Caco-2 (cell line): Measurements from ENCODE around the gene NIM1K. TPM values are rescaled to one million over a fixed set of nuclear protein-coding genes. Genes with fewer than 3 reads are reported as not detected.

ENCODE experiments used
- BruUV-seq: library from RNA; stranded (reverse); fragments of 400-500 nt; replicated peaks from 2 replicates; lab custom pipeline; 2021; lab: Mats Ljungman, UMichigan
- CTCF ChIA-PET: fragments of 300-600 bp; sonication (Branson Sonifier 250); formaldehyde crosslinking; loops from one replicate; lab custom pipeline; 2022; ENCODE audit warnings: antibody characterized with exemption; lab: Charles Lee
- POLR2A ChIA-PET: fragments of 300-600 bp; sonication (Branson Sonifier 250); formaldehyde crosslinking; loops from one replicate; lab custom pipeline; 2022; ENCODE audit warnings: antibody characterized with exemption; lab: Charles Lee
- DNase-seq, 2 experiments: peaks; one replicate each; pipeline versions ENCODE4 v3.0.0 to v3.0.0-alpha.2; 2020 to 2022
- H3K27me3 ChIP-seq: replicated peaks from 2 replicates; pipeline ENCODE4 v1.6.0; 2011; ENCODE audit warnings: low read length; ENCODE audit not compliant: control insufficient read depth, insufficient read depth
- H3K36me3 ChIP-seq: 2 replicates; pipeline ENCODE4 v1.5.1; 2011; ENCODE audit warnings: low read length; ENCODE audit not compliant: control insufficient read depth, insufficient read depth
- H3K4me1 ChIP-seq: fragments of 250-450 bp; sonication (Bioruptor Pico); 2 replicates; pipeline ENCODE4 v1.5.1; 2020; ENCODE audit warnings: mild to moderate bottlenecking
- H3K4me3 ChIP-seq: 2 replicates; pipeline ENCODE4 v1.5.1; 2011; ENCODE audit warnings: low read depth, mild to moderate bottlenecking, control low read depth, low read length
- H3K9me3 ChIP-seq: fragments of 250-450 bp; sonication (Bioruptor Pico); 2 replicates; pipeline ENCODE4 v1.5.1; 2020; ENCODE audit warnings: mild to moderate bottlenecking, moderate library complexity
- H3K27ac Mint-ChIP-seq: one replicate; pipeline ENCODE4 v1.8.0; 2022; ENCODE audit warnings: mixed read lengths; ENCODE audit not compliant: unreplicated experiment
- H3K27me3 Mint-ChIP-seq: one replicate; pipeline ENCODE4 v1.8.0; 2022; ENCODE audit warnings: mixed read lengths; ENCODE audit not compliant: insufficient read depth, unreplicated experiment
- H3K36me3 Mint-ChIP-seq: one replicate; pipeline ENCODE4 v1.8.0; 2022; ENCODE audit warnings: mild to moderate bottlenecking, mixed read lengths; ENCODE audit not compliant: insufficient read depth, unreplicated experiment
- H3K4me1 Mint-ChIP-seq: one replicate; pipeline ENCODE4 v1.8.0; 2022; ENCODE audit warnings: low read depth, mixed read lengths; ENCODE audit not compliant: unreplicated experiment
- H3K4me3 Mint-ChIP-seq: one replicate; pipeline ENCODE4 v1.8.0; 2022; ENCODE audit warnings: mild to moderate bottlenecking, moderate library complexity, mixed read lengths; ENCODE audit not compliant: unreplicated experiment
- H3K9me3 Mint-ChIP-seq: one replicate; pipeline ENCODE4 v1.8.0; 2022; ENCODE audit warnings: mixed read lengths; ENCODE audit not compliant: unreplicated experiment
- CTCF ChIP-seq, 2 experiments: fragments of 200-600 bp in 1 of 2; IDR thresholded peaks; 1 replicate in 1 of 2; 2 replicates in 1 of 2; pipeline versions ENCODE4 v1.5.1 to v1.8.0; 2011 to 2022; ENCODE audit warnings: antibody characterized with exemption in 1 of 2, control low read depth in 1 of 2, inconsistent platforms in 1 of 2, low read depth in 1 of 2, low read length in 1 of 2, mild to moderate bottlenecking in 1 of 2, moderate library complexity in 1 of 2; ENCODE audit not compliant: insufficient read depth in 1 of 2, severe bottlenecking in 1 of 2, unreplicated experiment in 1 of 2
- intact Hi-C: fragments of 100-400 bp; cut with micrococcal nuclease; formaldehyde crosslinking; loops from one replicate; pipeline ENCODE4 v1.10.0; 2022; ENCODE audit not compliant: unreplicated experiment
- total RNA-seq: library from RNA; stranded (reverse); gene quantifications from 2 replicates; pipeline ENCODE4 v1.2.3, GENCODE V29; 2022

The NIM1K gene
- total RNA-seq, 1 experiment from 2014 or later: not detected

GRCh38 chr5:43203373-43203772, 11.3 kb downstream of the NIM1K start:
- Histone ChIP-seq H3K4me1 (no peaks in the 10 kb centered on the region), H3K9me3 (no peaks in the 10 kb centered on the region; the same call in 1 of the 2 replicates), H3K27me3 (no peaks in the 10 kb centered on the region), H3K36me3 (no peaks in the 10 kb centered on the region), H3K4me3 (no peak overlapping the region)
- no TSS peak for BruUV-seq
- no peaks in the 10 kb centered on the region for H3K27me3 Mint-ChIP-seq
- H3K4me1 Mint-ChIP-seq: peaks cover 2% of the 10 kb centered on the region
- POLR2A ChIA-PET: no interaction called here
- H3K4me3 Mint-ChIP-seq: no peak overlapping the region
- DNase-seq: no peak
- no peak overlapping the region for H3K27ac Mint-ChIP-seq
- no peaks in the 10 kb centered on the region for H3K36me3 Mint-ChIP-seq
- no peak for TF ChIP-seq CTCF (IDR thresholded peaks at IDR 0.05; ENCODE audit: insufficient read depth in 1 of 2, low read depth in 1 of 2, low read length in 1 of 2, severe bottlenecking in 1 of 2, unreplicated experiment in 1 of 2)
- CTCF ChIA-PET: no interaction called here
- peaks cover 9% of the 10 kb centered on the region for H3K9me3 Mint-ChIP-seq
- intact Hi-C loops: no loop called here

DNA sequence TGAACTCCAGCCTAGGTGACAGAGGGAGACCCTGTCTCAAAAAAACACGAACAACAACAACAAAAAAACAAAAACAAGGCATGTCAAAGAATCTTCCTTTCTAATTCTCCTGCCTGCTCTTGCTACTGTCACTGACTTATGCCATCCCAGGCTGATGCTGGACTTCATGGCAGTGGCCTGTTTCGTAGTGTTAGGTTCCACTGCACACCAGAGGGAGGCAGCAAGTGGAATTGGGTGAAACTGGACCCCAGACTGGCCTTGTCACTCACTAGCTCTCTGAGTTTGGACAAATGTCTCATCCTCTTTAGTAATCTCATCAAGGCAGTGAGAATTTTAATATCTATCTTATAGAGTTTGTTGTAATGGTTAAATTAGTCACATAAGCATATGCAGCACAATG, 12.9 kb downstream of the NIM1K start:
- Histone ChIP-seq H3K36me3 (no peaks in the 10 kb centered on the region), H3K9me3 (no peaks in the 10 kb centered on the region; the same call in 1 of the 2 replicates), H3K4me1 (peaks cover 7% of the 10 kb centered on the region; the same call in 1 of the 2 replicates), H3K4me3 (no peak overlapping the region), H3K27me3 (no peaks in the 10 kb centered on the region)
- CTCF ChIA-PET: no interaction called here
- intact Hi-C loops: no loop called here
- no peak overlapping the region for H3K27ac Mint-ChIP-seq
- no peaks in the 10 kb centered on the region for H3K27me3 Mint-ChIP-seq
- no peaks in the 10 kb centered on the region for H3K4me1 Mint-ChIP-seq
- no peak overlapping the region for H3K4me3 Mint-ChIP-seq
- BruUV-seq: no TSS peak
- DNase-seq: no peak
- TF ChIP-seq CTCF (IDR thresholded peaks at IDR 0.05; ENCODE audit: insufficient read depth in 1 of 2, low read depth in 1 of 2, low read length in 1 of 2, severe bottlenecking in 1 of 2, unreplicated experiment in 1 of 2): no peak
- H3K36me3 Mint-ChIP-seq: no peaks in the 10 kb centered on the region
- POLR2A ChIA-PET: no interaction called here
- peaks cover 9% of the 10 kb centered on the region for H3K9me3 Mint-ChIP-seq

GRCh38 chr5:43207601-43208000, 15.6 kb downstream of the NIM1K start:
- Mint-ChIP-seq H3K4me1 (no peaks in the 10 kb centered on the region), H3K4me3 (no peak overlapping the region), H3K27ac (no peak overlapping the region), H3K9me3 (no peaks in the 10 kb centered on the region), H3K36me3 (no peaks in the 10 kb centered on the region), H3K27me3 (no peaks in the 10 kb centered on the region)
- Histone ChIP-seq H3K4me3 (no peak overlapping the region), H3K27me3 (no peaks in the 10 kb centered on the region), H3K36me3 (no peaks in the 10 kb centered on the region), H3K4me1 (peaks cover 7% of the 10 kb centered on the region; the same call in 1 of the 2 replicates), H3K9me3 (no peaks in the 10 kb centered on the region; the same call in 1 of the 2 replicates)
- DNase-seq: no peak
- BruUV-seq: no TSS peak
- intact Hi-C loops: no loop called here
- ChIA-PET CTCF (no interaction called here), POLR2A (no interaction called here)
- no peak for TF ChIP-seq CTCF (IDR thresholded peaks at IDR 0.05; ENCODE audit: insufficient read depth in 1 of 2, low read depth in 1 of 2, low read length in 1 of 2, severe bottlenecking in 1 of 2, unreplicated experiment in 1 of 2)
